Measurements from ENCODE around the gene TFAP2C. TPM values are rescaled to one million over a fixed set of nuclear protein-coding genes. Genes with fewer than 3 reads are reported as not detected.

TFAP2C gene
- polyA plus RNA-seq (2013, experiment 1 of 2; ENCODE audit: insufficient read length): 17.3 TPM
- polyA plus RNA-seq (2013, experiment 2 of 2; ENCODE audit: insufficient read length): 6.9 TPM

DNA sequence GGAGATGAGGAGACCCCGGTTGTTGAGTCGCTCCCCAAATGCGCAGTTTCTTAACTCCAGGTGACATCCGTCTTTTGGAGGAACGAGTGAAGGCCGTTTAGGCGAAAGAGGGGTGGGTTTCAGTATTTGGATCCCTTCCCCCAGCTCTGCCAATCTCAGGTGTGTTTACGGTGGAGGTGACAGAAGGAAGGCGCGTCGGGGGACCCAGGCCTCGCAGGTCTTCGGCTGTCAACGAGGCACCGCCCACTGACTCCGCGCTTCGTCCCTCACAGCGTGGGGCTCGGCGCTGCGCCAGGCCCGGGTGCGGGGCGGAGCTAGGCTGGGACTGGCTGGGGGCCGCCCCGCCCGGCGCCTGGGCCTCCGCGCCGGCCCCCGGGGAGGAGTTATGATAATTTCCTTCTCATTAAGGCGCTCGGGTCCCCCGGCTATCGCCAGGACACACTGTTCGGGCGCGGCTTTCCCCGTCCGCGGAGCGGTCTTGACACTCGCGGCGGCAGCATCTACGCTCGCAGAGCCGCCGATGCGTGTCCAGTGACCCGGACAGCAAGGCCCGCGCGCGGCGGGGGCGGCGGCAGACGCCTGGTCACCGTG lies at the start of gene TFAP2C:
Gene TFAP2C (plus strand): TSS at position 434 of the 591 bp plus-strand sequence. CDS start 239 bp downstream, outside the sequence.
- peak; percentile 82 for DNase-seq

DNA sequence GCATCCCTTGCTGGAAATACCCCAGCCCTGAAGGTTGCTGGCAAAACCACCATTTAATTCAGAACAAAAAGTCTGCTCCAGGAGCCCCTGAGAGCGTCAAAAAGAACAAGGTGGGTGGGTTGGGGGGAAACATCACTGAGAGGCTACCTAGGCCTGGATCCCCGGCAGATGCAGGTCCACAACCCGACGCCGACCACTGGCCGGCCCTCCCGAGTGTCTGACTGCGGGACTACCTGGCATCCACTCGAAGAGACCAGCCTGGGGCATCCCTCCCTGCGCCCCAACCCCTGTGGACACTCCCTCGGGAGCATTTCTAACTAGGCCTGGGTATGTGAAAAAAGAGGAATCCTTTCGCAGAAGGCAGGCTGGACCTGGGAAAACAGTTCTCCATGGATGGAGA lies 48.9 kb upstream of the TFAP2C start:
- no peak for DNase-seq

GRCh38 chr20:56581701-56582100 lies 47.4 kb upstream of the TFAP2C start:
- no peak for DNase-seq

- DNase-seq: no peak
These were observed 46.6 kb upstream of the TFAP2C start for GRCh38 chr20:56582542-56582941.

- no peak for DNase-seq
These were observed 44.2 kb upstream of the TFAP2C start for GRCh38 chr20:56584916-56585315.

- DNase-seq: no peak
These were observed 41.6 kb upstream of the TFAP2C start for GRCh38 chr20:56587307-56588041.

DNA sequence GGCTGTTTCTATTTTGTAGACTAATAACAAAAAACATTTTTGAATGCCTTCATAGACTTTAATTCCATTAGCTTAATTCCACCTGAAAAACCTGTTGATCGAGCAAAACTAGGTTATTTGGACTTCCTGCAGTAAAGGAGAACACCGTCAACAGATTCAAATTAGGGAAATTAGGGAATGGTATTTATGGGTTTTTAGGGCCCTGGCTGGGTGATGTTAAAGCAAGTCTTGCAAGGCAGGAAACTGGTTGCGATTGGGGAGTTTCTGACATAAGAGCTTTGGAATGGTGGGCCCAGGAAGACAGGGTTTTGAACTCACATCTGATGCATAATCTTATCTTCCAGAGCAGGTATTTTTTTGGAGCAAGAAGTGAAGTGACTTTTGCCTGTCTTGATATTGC lies 40.1 kb upstream of the TFAP2C start:
- DNase-seq: no peak

DNA sequence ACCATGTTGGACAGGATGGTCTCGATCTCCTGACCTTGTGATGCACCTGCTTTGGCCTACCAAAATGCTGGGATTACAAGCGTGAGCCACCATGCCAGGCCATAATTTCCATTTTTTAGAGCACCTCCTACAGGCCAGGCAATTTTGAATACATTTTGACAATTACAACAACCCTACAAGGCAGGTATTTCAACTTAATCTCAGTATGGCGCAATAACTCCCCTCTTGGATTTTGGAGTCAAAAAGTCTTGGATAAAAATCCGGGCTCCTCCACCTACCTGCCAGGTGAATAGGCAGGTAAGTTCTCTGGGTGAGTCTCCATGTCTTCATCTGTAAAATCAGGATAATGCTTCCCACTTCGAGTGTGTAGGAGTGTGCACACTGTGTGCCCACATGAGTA lies 39.5 kb upstream of the TFAP2C start:
- no peak for DNase-seq

DNA sequence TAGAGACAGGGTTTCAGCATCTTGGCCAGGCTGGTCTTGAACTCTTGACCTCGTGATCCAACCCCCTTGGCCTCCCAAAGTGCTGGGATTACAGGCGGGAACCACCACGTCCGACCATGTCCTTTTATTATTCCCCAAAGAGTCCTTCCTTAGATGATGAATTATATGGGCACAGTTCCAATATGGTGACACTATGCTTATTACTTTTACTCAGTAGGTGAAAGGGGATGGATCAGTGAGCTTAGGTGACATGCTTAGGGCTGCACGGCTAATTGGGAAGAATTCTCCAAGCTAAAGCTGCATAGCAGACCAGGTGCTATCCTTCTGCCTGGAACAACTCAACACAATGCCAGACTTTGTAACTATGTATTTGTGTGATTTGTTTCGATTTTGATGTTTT lies 38.2 kb upstream of the TFAP2C start:
- no peak for DNase-seq

DNA sequence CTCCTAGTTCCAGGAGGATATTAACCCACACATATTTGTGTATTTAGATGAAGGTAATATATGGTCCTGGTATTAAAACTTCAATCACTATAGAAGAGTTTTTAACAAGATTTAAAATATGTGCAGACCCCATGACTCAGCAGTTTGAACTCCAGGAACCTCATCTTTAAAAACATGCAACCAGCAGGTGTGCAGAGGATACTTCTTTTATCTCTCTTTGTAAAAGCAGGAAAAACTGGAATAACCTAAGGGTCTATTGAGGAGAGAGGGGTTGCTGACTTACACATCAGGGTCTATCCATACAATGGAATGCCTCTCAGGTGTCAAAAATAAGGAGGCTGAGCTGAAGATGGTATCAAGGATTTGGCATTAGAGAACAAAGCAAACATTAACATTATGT lies 36.9 kb upstream of the TFAP2C start:
- DNase-seq: no peak

- DNase-seq: no peak
These were observed 36.3 kb upstream of the TFAP2C start for GRCh38 chr20:56592817-56593216.

- no peak for DNase-seq
These were observed 33.2 kb upstream of the TFAP2C start for GRCh38 chr20:56595746-56596475.

- no peak for DNase-seq
These were observed 27.9 kb upstream of the TFAP2C start for GRCh38 chr20:56601166-56601565.

DNA sequence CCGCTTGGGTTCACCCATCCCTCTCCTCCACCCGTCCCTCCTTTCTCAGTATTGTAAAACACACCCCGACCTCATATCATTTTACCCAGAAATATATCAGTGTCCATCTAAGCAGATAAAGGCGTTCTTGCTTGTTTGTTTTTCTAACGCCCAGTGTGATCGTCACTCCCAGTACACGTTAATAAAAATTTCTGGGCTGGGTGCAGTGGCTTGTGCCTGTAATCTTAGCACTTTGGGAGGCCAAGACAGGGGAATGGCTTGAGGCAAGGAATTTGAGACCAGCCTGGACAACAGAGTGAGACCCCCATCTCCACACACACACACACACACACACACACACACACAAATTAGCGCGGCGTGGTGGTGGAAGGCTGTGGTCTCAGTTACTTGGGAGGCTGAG lies 24.4 kb upstream of the TFAP2C start:
- DNase-seq: no peak

DNA sequence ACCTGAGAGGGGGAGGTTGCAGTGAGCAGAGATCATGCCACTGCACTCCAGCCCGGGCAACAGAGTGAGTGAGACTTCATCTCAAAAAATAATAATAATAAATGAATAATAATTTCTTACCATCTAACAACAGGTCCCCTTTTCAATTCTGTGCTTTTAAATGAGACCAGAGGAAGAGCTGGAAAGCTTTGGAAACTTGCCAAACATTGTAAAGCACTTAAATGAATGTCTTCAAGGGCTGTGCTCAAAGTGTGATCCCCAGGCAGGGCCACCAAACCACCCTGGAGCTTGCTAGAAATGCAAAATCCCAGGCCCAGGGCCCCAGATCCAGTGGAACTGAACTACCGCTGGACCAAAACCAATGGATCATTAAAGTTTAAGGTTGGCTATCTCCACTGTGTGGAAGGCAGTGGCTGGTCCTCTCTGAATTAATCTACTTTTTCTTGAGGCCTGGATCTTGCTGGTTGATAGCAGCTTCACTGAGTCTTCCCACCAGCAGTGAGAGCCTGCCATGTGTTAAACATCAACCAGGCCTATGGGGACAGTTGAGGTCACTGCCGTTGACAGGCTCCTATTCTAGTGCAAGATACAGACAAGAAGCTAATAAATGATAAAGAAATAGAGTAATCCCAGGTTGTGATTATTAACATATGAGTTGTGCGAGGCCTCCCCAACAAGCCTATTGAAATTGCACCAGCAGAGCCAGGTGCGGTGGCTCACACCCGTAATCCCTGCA lies 23.7 kb upstream of the TFAP2C start:
- DNase-seq: no peak

DNA sequence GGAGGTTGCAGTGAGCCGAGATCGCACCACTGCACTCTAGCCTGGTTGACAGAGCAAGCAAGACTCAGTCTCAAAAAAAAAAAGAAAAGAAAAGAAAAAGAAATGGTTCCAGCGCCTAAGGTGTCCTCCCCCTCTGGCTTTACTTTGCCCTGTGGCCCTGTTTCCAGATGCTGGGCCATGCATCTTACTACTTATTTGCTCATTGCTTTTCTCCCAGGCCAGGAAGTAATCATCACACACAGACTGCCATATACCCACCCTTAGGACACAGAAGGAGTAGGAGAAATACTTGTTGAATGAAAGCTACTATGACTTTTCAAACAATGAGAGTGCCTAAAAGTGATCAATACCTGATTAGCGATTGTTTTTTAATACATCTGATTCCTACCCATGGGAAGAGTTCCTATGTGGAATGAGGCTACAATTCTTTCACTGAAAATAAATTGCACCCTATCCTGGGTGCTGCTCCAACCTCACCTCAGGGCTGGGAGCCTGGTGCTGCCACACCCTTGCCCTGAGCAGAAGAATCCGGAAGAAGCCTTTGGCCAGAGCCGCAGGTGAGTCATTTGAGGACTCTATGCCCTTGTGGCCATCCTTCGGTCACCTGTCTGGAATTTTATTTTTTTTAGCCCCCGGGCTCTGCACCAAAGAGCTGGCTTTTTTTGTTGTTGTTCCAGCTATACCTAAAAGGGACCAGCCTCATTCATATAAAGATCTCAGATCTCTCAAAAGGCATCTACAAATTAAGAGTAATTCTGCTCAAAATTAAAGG lies 22.7 kb upstream of the TFAP2C start:
- no peak for DNase-seq

DNA sequence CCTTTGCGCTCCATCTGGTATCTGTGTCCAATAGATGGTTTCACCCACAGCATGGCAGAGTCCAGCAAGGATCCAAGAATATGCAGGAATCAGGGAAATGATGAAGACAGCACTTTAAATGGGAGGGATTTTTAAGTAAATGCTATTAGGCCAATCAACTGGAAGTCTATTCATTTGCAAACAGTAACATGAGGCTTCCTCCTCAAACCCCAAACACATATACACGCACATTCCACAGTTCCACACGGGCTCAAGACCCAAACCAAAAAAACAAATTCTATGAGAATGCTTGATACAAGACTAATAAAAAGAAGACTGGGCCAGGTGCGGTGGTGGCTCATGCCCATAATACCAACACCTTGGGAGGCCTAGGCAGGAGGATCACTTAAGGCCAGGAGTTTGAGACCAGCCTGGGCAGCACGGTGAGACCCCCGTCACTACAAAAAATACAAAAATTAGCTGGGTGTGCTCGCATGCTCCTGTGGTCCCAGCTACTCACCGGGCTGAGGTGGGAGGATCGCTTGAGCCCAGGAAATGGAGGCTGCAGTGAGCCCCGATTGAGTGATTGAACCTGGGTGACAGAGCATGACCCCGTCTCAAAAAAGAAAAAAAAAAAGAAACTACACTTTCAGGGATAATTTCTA lies 21.9 kb upstream of the TFAP2C start:
- DNase-seq: no peak

DNA sequence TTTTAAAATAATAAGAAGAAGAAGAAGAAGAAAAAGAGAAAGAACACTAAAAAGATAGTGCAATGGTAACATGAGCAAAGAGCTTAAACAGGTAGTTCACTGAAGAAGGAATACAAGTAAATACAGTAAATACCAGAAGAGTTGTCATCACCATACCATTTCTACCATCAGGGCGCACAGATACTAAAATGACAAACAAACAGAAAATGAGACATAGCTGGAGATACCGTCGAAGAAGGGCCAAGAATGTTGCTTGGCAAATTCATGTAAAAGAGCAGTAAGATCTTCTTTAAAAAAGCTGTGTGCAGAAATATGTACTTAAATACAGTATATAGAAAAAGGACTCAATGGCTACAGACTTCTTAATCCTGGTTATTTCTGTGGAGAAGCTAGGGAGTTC lies 20.7 kb upstream of the TFAP2C start:
- DNase-seq: no peak

DNA sequence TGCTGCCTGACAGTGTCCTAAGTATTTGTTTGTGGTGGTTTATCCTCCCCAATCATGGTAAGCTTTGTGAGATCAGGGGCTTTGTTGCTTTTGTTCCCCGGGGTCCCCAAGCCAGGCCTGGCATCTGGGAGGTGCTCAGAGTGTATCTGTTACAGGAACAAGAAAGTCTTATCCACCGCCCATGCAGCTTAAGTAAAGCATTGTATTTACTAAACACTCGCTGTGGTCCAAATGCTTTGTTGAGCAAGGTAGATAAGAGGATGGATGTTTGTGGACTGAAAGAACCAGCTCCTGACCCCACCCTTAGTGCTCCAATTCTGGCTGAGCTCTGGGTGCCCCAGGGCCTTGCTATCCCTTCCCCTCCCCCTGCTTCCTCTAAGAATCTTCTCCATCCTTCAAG lies 19.8 kb upstream of the TFAP2C start:
- DNase-seq: no peak

- no peak for DNase-seq
These were observed 19.0 kb upstream of the TFAP2C start for GRCh38 chr20:56610098-56610497.

- DNase-seq: no peak
These were observed 14.9 kb upstream of the TFAP2C start for GRCh38 chr20:56614196-56614595.

- no peak for DNase-seq
These were observed 12.4 kb upstream of the TFAP2C start for GRCh38 chr20:56616716-56617115.
